Mucosa of descending colon (tissue), 3 donors: Measurements from ENCODE around the gene LRP1B. TPM values are rescaled to one million over a fixed set of nuclear protein-coding genes. Genes with fewer than 3 reads are reported as not detected.

Experiments
- ATAC-seq: fragments of 200-7000 bp; cut with Tn5 transposase; one replicate; pipeline ENCODE4 v1.9.1; 2020; ENCODE audit warnings: mild to moderate bottlenecking, moderate library complexity
- DNase-seq, 3 donors: peaks; one replicate each; pipeline ENCODE4 v3.0.0-alpha.2; 2020
- H3K36me3 ChIP-seq: fragments of 200-600 bp; one replicate; pipeline ENCODE4 v1.8.0; 2021; ENCODE audit warnings: low read depth, mild to moderate bottlenecking
- H3K4me1 ChIP-seq: fragments of 200-600 bp; one replicate; pipeline ENCODE4 v1.8.0; 2021; ENCODE audit warnings: low read depth, mild to moderate bottlenecking
- H3K4me3 ChIP-seq: fragments of 200-600 bp; one replicate; pipeline ENCODE4 v1.8.0; 2021; ENCODE audit warnings: mild to moderate bottlenecking
- H3K9me3 ChIP-seq: fragments of 200-600 bp; one replicate; pipeline ENCODE4 v1.8.0; 2021; ENCODE audit warnings: mild to moderate bottlenecking
- intact Hi-C, 2 donors: fragments of 100-400 bp; cut with DNase I in 1 of 2; cut with micrococcal nuclease in 1 of 2; formaldehyde crosslinking; loops; one replicate each; pipeline versions ENCODE4 v1.11.0 to v1.11.1; 2022; cut with DNase I, micrococcal nuclease
- total RNA-seq, 3 donors: library from RNA; stranded (reverse); fragmentation: NEBNext Ultra II Directional in 2 of 3; extraction: Animal tissue kit (Norgen Biotek cat#: 25700) in 2 of 3; gene quantifications; one replicate each; pipeline versions ENCODE4 v1.2.1 to v1.2.4, GENCODE V29; 2021 to 2023
- TF ChIP-seq, protein P1 (sequence below): fragments of 200-600 bp; IDR thresholded peaks from one replicate; pipeline ENCODE4 v1.8.0; 2022; ENCODE audit warnings: antibody characterized with exemption, mild to moderate bottlenecking
- donor health status: DM: no; HTN: no; CAD: no; lungs with moderate emphysema.
- donor health status: DM: no; HTN: no; CAD: no.
- donor health status: DM: no; HTN: yes; CAD: no.

LRP1B gene
- total RNA-seq, 3 donors from 2014 or later = 0.12 to 1.6 (median 0.20) TPM

DNA sequence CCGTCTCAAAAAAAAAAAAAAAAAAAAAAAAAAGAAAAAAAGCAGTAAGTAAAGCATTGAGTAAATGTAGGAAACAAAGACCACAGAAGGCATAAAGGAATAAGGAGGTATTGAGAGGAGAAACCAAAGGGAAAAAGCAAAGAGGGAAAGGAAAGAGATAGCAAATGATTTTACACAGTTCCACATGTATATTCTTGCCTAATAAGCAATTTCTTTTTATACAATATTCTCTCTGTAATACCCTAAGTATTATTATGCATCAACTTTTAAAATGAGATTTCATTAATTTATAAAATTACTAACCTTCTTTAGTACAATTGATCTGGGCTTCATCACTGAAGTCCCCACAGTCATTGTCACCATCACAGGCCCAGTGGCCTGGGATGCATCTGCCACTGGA is 1180.9 kb downstream of the LRP1B start:
- no peak overlapping the region for H3K4me3 ChIP-seq
- H3K36me3 ChIP-seq = no peaks in the 10 kb centered on the region
- intact Hi-C loops = no loop called here
- ATAC-seq (no peak), DNase-seq (no peak)
- TF ChIP-seq, protein P1, sequence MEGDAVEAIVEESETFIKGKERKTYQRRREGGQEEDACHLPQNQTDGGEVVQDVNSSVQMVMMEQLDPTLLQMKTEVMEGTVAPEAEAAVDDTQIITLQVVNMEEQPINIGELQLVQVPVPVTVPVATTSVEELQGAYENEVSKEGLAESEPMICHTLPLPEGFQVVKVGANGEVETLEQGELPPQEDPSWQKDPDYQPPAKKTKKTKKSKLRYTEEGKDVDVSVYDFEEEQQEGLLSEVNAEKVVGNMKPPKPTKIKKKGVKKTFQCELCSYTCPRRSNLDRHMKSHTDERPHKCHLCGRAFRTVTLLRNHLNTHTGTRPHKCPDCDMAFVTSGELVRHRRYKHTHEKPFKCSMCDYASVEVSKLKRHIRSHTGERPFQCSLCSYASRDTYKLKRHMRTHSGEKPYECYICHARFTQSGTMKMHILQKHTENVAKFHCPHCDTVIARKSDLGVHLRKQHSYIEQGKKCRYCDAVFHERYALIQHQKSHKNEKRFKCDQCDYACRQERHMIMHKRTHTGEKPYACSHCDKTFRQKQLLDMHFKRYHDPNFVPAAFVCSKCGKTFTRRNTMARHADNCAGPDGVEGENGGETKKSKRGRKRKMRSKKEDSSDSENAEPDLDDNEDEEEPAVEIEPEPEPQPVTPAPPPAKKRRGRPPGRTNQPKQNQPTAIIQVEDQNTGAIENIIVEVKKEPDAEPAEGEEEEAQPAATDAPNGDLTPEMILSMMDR = no peak
- H3K9me3 ChIP-seq = no peaks in the 10 kb centered on the region
- H3K4me1 ChIP-seq = no peaks in the 10 kb centered on the region

DNA sequence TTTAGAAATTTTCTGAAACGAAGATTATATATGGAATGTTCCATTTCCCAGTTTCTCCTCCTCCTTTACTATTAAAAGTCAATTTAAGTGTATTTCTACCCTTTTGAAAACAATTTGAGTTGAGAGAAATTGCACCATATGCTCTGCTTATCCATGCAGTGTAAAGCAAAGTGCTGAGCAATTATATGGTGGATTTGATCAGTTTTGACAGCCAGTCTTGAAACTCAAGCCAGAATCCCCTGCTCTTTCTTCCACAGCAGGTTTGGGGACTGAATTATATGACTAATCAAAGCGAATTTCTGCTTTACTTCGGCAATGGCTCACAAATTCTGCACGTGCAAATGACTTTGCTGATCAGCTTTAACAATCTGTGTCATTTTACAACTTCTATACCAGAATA is 1183.6 kb downstream of the LRP1B start:
- Histone ChIP-seq H3K4me1 (no peaks in the 10 kb centered on the region), H3K4me3 (no peak overlapping the region), H3K9me3 (no peaks in the 10 kb centered on the region), H3K36me3 (no peaks in the 10 kb centered on the region)
- DNase-seq (no peak), ATAC-seq (no peak)
- intact Hi-C loops = no loop called here
- TF ChIP-seq, protein P1 = no peak

DNA sequence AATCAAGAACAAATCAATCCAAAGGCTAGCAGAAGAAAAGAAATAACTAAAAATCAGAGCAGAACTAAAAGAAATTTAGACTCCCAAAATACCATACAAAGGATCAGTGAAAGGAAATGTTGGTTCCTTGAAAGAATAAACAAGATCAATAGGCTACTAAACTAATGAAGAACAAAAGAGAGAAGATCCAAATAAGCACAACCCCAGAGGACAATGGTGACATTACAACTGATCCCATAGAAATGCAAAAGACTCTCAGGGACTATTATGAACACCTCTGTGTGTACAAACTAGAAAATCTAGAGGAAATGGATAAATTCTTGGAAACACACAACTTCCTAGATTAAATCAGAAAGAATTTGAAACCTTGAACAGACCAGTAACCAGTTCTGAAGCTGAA is 1186.9 kb downstream of the LRP1B start:
- DNase-seq (no peak), ATAC-seq (no peak)
- TF ChIP-seq, protein P1 = no peak
- H3K4me3 ChIP-seq = no peak overlapping the region
- H3K36me3 ChIP-seq = no peaks in the 10 kb centered on the region
- H3K4me1 ChIP-seq = no peaks in the 10 kb centered on the region
- intact Hi-C loops = no loop called here
- H3K9me3 ChIP-seq = no peaks in the 10 kb centered on the region

DNA sequence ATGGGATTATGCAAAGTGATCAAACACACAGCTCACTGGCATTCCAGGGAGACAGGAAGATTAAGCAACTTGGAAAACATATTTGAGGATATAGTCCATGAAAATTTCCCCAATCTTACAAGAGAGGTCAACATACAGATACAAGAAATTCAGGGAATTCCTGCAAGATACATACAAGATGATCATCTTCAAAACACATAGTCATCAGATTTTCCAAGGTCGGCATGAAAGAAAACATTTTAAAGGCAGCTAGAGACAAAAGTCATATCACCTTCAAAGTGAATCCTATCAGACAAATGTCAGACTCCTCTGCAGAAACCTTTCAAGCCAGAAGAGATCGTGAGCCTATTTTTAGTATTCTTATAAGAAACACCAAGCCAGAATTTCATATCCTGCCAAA is 1188.5 kb downstream of the LRP1B start:
- no peak for DNase-seq
- Histone ChIP-seq H3K9me3 (no peaks in the 10 kb centered on the region), H3K36me3 (no peaks in the 10 kb centered on the region), H3K4me1 (no peaks in the 10 kb centered on the region), H3K4me3 (no peak overlapping the region)
- no peak for ATAC-seq
- intact Hi-C loops = no loop called here
- TF ChIP-seq, protein P1 = no peak

DNA sequence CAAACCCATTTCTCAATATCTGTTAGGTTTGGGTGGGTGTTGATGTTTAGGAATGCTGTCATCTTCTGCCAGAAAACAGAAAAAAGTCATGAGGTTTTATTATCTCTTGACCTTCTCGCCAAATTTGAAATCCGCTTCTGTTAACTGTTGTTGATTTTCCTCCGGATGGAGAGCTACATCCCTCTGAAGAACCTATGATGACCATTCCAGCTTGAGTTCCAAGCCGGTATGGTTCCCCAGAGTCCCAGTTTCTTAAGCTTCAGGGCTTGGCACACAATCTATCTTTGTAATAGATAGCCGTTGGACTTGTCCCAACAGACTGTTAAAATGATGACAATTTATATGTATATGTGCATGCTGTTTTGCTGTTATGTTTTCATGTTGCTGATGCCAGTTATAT is 1201.0 kb downstream of the LRP1B start:
- intact Hi-C loops = no loop called here
- DNase-seq = no peak
- TF ChIP-seq, protein P1 = no peak
- H3K36me3 ChIP-seq = no peaks in the 10 kb centered on the region
- no peaks in the 10 kb centered on the region for H3K9me3 ChIP-seq
- no peak for ATAC-seq
- no peaks in the 10 kb centered on the region for H3K4me1 ChIP-seq
- H3K4me3 ChIP-seq = no peak overlapping the region

DNA sequence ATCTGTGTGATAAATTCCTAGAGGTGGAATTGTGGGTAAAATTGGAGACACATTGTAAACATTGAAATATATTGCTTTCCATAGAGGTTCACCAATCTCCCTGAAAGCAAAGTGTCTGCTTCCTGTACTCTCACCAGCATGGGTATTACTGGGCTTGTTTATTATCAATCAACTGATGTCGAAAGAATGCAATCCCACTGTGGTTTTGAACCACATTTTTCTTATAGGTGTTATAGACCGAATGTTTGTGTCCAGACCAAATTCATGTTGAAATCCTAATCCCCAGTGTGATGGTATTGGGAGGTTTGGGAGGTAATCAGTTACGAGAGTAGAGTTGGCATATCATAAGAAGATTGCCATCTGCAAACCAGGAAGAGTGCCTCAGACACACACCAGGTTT is 1212.4 kb downstream of the LRP1B start:
- Histone ChIP-seq H3K36me3 (no peaks in the 10 kb centered on the region), H3K4me1 (no peaks in the 10 kb centered on the region), H3K4me3 (no peak overlapping the region), H3K9me3 (no peaks in the 10 kb centered on the region)
- TF ChIP-seq, protein P1 = no peak
- no peak for DNase-seq
- no peak for ATAC-seq
- intact Hi-C loops = no loop called here
